Measurements from ENCODE around the gene DENND1A.

DENND1A gene

DNA sequence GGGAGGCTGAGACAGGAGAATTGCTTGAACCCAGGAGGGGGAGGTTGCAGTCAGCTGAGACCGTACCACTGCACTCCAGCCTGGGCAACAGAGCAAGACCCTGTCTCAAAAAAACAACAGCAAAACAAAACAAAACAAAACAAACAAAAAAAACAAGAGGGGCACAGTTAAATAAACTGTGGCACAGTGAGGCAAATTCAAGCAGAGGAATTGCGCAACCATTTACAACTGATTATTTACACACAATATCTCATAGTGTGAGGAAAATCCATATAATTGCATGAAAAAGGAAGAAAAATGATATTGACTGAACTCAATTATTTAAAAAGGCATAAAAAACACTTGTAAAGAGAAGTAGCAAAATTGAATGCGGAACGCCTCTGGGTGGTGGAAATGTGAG is 412.4 kb downstream of the DENND1A start:
- H3K4me3 ChIP-seq (ENCODE audit: low read length), result no peak overlapping the region
- TF ChIP-seq ZNF274 (IDR thresholded peaks at IDR 0.05; ENCODE audit: low read depth, low read length), result no peak

DNA sequence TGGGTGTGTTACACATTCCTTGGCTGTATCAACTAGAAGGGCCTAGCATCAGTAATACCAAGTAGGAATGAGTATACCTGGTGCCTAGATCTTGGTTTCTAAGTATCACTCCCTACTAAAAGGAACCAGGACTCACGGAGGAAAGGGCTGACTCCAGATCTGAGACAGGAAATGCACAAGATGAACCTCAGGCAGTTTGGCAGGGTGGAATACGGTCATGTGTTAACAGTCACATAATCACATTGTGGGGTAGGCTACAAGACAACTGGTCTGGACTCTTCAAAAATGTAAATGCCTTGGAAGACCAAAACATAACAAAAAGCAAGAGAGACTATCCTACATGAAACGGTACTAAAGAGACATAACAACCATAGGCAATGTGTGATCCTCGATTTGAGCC is 415.2 kb downstream of the DENND1A start:
- H3K4me3 ChIP-seq (ENCODE audit: low read length), result no peak overlapping the region
- no peak for TF ChIP-seq ZNF274 (IDR thresholded peaks at IDR 0.05; ENCODE audit: low read depth, low read length)

GRCh38 chr9:123513554-123513953 is 416.4 kb downstream of the DENND1A start:
- no peak for TF ChIP-seq ZNF274 (IDR thresholded peaks at IDR 0.05; ENCODE audit: low read depth, low read length)
- H3K4me3 ChIP-seq (ENCODE audit: low read length), result no peak overlapping the region

DNA sequence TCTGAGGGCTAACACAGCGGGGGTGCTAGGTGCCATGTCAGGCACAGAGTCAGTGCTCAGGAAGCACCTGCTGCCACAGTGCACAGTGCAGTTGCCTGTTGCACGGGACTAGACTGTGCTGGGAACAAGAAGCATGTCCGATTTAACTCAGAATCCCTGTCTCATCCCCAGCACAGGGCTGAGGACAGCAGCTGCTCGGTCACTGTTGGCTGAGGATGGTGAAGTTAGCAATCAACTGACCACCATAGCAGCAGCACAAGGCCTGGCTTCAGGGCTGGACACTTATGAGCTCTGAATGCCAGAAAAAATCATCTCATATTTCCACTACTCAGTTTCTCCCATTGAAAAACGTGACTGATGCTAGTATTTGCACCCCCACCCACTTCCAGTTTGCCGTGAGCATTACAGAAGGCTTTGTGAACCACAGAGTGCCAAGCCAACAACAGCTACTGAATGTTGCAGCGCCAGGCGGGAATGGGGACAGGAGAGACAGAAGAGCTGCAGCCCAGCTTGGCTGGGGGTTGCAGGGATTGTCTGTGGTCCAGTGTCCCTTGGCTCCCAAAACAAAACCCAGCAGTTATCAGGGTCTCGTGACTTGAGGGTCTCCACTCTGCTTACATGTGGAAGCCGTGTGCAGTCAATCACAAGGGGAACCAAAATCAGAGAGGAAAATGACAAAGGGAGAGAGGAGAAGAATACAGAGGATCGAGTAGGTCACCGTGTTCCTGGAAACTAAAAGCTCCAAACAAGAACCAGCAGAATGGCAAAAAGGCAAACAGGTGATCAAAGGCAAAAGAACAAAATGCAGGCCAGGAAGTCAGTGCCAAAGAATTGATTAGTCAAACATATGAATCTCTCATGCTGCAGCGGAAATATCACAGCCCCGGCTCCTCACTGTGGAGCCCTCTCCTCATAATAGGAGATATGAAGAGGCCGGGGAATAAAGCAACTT is 418.3 kb downstream of the DENND1A start:
- no peak overlapping the region for H3K4me3 ChIP-seq (ENCODE audit: low read length)
- no peak for TF ChIP-seq ZNF274 (IDR thresholded peaks at IDR 0.05; ENCODE audit: low read depth, low read length)

DNA sequence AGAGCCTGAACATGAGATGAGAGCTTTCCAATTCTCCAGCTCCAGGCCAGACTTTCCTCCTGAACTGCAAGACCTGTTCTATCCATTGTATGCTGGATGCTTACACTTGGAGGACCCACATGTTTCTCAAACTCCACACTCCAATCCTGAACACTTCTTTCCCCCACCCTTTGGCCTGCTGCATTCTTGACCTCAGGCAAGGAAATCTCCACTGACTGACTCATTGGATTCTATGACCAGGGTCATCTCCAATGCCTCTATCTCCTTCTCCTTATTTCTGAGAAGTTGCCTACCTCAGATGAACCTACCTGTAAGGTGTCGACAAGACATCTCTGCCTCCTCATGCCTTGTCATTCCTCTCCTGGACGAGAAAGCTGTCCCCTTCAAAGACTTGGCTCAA is 420.3 kb downstream of the DENND1A start:
- no peak overlapping the region for H3K4me3 ChIP-seq (ENCODE audit: low read length)
- no peak for TF ChIP-seq ZNF274 (IDR thresholded peaks at IDR 0.05; ENCODE audit: low read depth, low read length)

- H3K4me3 ChIP-seq (ENCODE audit: low read length), result no peak overlapping the region
- TF ChIP-seq ZNF274 (IDR thresholded peaks at IDR 0.05; ENCODE audit: low read depth, low read length), result no peak
Observed at GRCh38 chr9:123508048-123508447, 421.9 kb downstream of the DENND1A start.

- TF ChIP-seq ZNF274 (IDR thresholded peaks at IDR 0.05; ENCODE audit: low read depth, low read length), result no peak
- no peak overlapping the region for H3K4me3 ChIP-seq (ENCODE audit: low read length)
Observed at GRCh38 chr9:123505496-123505895, 424.4 kb downstream of the DENND1A start.

DNA sequence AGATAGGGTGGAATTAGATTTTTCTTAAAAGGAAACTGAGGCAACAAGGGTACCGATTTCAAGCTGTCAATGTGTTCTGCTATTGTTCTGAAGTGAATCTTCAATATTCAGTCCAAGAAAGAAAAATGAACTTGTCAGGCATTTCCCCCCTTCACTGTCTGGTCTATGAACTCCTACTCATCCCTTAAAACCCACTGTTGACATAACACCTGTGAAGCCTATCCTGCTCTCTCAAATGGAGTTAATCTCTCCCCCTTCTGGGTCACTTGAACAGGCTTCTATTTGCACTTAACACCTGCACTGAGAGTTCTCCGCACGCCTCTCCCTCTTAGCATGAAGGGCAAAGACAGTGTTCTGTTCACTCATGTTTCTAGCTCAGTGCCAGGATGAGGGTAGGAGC is 429.6 kb downstream of the DENND1A start:
- TF ChIP-seq ZNF274 (IDR thresholded peaks at IDR 0.05; ENCODE audit: low read depth, low read length), result no peak

DNA sequence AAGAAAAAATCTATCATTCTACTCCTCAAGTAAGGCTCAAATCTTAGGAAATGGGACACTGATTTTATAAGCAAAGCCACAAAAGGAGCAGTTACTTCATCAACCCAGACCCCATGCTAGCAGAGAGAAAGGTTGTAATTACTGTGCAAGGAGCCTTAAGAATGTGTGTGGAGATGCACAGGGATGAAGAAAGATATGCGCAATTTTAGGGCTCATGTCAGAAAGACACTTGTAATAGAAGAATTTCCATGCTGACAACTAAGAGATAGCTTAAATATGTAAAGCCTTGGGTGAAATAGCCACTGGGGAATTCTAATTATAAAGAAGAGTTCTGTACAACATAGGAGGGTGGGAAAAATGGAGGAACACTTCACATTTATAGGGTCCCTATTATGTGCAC is 432.1 kb downstream of the DENND1A start:
- H3K4me3 ChIP-seq (ENCODE audit: low read length), result no peak overlapping the region
- TF ChIP-seq ZNF274 (IDR thresholded peaks at IDR 0.05; ENCODE audit: low read depth, low read length), result no peak

More for the DNA sequence above, 429.6 kb downstream of the DENND1A start:
- H3K4me3 ChIP-seq (ENCODE audit: low read length), result no peak overlapping the region

GRCh38 chr9:123495731-123496130 is 434.2 kb downstream of the DENND1A start:
- no peak overlapping the region for H3K4me3 ChIP-seq (ENCODE audit: low read length)
- no peak for TF ChIP-seq ZNF274 (IDR thresholded peaks at IDR 0.05; ENCODE audit: low read depth, low read length)

DNA sequence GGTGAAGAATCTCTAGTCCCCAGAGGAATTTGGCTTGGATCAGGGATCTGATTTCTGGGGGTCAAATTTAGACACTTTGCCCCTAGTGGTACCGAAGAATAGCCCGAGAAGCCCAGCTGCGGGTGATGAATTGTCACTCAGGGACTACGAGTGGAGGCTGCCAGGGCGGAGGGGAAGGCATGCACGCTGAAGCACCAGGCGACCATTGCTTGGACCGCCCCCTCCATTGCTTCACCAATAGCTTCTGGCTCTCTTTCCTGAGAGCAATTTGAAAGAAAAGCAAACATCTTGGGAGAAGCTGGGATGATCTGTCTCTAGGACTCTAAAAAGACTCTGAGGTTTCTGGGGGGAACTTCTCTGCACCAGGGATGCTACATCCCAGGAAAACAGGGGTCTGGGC is 436.3 kb downstream of the DENND1A start:
- no peak overlapping the region for H3K4me3 ChIP-seq (ENCODE audit: low read length)
- TF ChIP-seq ZNF274 (IDR thresholded peaks at IDR 0.05; ENCODE audit: low read depth, low read length), result no peak

- no peak overlapping the region for H3K4me3 ChIP-seq (ENCODE audit: low read length)
- TF ChIP-seq ZNF274 (IDR thresholded peaks at IDR 0.05; ENCODE audit: low read depth, low read length), result no peak
Observed at GRCh38 chr9:123490688-123491087, 439.2 kb downstream of the DENND1A start.

- H3K4me3 ChIP-seq (ENCODE audit: low read length), result no peak overlapping the region
- TF ChIP-seq ZNF274 (IDR thresholded peaks at IDR 0.05; ENCODE audit: low read depth, low read length), result no peak
Observed at GRCh38 chr9:123488722-123489321, 441.1 kb downstream of the DENND1A start.

- no peak for TF ChIP-seq ZNF274 (IDR thresholded peaks at IDR 0.05; ENCODE audit: low read depth, low read length)
- no peak overlapping the region for H3K4me3 ChIP-seq (ENCODE audit: low read length)
Observed at GRCh38 chr9:123487944-123488548, 441.9 kb downstream of the DENND1A start.

DNA sequence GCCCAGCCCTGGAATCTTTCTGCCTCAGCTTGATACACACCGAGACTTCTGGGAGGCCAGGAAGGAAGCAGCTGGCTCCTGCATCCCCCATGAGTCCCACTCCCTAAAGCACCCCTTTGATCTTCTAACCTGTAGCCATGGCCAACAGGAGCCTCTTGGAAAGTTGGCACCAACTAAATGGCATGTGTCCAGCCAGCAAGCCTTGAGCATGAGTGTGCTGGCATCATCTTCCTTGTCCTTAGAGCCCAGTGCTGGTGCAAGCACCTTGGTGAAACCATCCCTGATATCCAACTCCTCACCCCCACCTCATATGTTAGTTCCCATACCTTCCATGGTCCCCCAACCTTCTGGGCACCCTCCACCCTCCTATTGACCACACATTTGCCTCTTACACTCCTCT is 443.5 kb downstream of the DENND1A start:
- TF ChIP-seq ZNF274 (IDR thresholded peaks at IDR 0.05; ENCODE audit: low read depth, low read length), result no peak
- H3K4me3 ChIP-seq (ENCODE audit: low read length), result no peak overlapping the region
